ENCODE results near the gene AAMP. TPM values are rescaled to one million over a fixed set of nuclear protein-coding genes. Genes with fewer than 3 reads are reported as not detected.

AAMP gene
- total and polyA plus RNA-seq, 12 donors: 33.4 to 116 (median 57.5) TPM

DNA sequence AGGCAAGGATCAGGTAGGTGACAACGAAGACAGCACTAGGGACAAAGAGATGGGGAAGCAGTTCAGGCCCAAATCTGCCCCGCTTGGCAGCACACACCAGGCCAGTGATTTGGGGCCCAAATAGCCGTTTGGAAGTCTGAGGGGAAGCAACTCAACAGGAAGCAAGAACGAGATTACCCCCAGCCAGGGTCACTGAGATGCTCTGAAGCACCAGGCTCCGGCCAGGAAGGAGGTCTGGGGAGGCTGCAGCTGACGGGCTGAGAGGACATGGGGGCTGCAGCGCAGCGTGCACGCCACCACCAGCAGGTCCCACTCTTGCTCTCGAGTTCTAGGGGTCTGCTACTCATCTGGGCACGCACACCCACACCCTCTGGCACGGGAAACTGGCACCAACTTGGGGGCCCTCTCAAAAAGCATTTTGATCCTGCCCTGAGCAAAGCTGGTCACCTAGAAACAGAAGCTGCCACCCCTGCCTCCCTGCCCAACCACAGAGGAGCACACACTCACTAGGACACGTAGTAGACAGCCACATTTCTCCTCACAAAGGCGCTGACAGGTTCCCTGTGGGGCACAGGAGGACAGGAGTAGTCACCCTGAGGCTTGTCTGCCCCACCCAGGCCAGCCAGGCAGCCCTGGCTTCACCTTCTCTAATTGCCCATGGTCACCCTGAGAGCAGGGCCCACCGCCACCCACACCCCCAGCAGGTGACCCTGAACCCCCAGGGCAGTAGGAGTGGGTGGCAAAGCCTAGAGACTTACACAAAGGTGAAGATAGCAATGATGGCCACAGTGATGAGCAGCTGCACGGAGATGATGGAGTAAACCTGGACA, 8.8 kb upstream of the AAMP start:
- Histone ChIP-seq H3K4me3 (no peak overlapping the region), H3K9me3 (no peaks in the 10 kb centered on the region), H3K4me1 (peaks cover 23 to 41% (median 34%) of the 10 kb centered on the region in 9 donors), H3K36me3 (peaks cover 6 to 99% (median 68%) of the 10 kb centered on the region in 9 donors), H3K27me3 (no peaks in the 10 kb centered on the region), H3K27ac (no peak overlapping the region)
- ATAC-seq: no peak
- intact Hi-C loops (cut with DNase I): loop anchor here in 2 of 10 donors (10.0 kb wide), 2 partner anchors 186 to 376 kb away; partner anchors contain the start of genes BCS1L (in 1 of the 2) and ZNF142 (in 1 of the 2)
- TF ChIP-seq, protein P1, sequence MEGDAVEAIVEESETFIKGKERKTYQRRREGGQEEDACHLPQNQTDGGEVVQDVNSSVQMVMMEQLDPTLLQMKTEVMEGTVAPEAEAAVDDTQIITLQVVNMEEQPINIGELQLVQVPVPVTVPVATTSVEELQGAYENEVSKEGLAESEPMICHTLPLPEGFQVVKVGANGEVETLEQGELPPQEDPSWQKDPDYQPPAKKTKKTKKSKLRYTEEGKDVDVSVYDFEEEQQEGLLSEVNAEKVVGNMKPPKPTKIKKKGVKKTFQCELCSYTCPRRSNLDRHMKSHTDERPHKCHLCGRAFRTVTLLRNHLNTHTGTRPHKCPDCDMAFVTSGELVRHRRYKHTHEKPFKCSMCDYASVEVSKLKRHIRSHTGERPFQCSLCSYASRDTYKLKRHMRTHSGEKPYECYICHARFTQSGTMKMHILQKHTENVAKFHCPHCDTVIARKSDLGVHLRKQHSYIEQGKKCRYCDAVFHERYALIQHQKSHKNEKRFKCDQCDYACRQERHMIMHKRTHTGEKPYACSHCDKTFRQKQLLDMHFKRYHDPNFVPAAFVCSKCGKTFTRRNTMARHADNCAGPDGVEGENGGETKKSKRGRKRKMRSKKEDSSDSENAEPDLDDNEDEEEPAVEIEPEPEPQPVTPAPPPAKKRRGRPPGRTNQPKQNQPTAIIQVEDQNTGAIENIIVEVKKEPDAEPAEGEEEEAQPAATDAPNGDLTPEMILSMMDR (IDR thresholded peaks at IDR 0.05): no peak
- 79% methylated on average over 16 of the region's 16 CpGs for WGBS, 2 donors
- no peak for DNase-seq

DNA sequence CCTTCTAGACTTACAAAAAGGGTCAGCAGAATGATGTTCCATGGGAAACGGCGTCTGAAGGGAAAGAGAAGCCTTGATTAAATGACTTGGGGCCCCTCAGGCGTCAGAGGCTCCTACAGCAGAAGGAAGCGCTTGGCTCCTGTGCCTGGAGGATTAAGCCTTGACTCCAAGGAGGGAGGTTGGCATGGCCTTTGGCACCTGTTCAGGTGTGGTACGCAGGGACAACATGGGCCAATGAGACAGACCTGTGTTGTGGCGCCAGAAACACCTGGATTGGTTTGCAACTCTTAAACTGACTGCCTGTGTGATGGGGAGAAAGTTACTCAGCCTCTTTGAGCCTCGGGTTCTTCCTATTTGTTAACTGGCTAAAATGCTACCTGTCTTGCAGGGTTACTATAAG, 8.0 kb upstream of the AAMP start:
- TF ChIP-seq, protein P1 (IDR thresholded peaks at IDR 0.05): no peak
- DNase-seq: no peak
- ATAC-seq: no peak
- Histone ChIP-seq H3K9me3 (no peaks in the 10 kb centered on the region), H3K4me1 (peaks cover 20 to 41% (median 34%) of the 10 kb centered on the region in 9 donors), H3K36me3 (peaks cover 6 to 100% (median 70%) of the 10 kb centered on the region in 9 donors), H3K27me3 (no peaks in the 10 kb centered on the region), H3K27ac (no peak overlapping the region), H3K4me3 (no peak overlapping the region)
- WGBS, 2 donors: 80 to 89% methylated on average over 7 of the region's 7 CpGs
- intact Hi-C loops (cut with DNase I): loop anchor here in 2 of 10 donors (10.0 kb wide), 2 partner anchors 187 to 377 kb away; partner anchors contain the start of genes BCS1L (in 1 of the 2) and ZNF142 (in 1 of the 2)

DNA sequence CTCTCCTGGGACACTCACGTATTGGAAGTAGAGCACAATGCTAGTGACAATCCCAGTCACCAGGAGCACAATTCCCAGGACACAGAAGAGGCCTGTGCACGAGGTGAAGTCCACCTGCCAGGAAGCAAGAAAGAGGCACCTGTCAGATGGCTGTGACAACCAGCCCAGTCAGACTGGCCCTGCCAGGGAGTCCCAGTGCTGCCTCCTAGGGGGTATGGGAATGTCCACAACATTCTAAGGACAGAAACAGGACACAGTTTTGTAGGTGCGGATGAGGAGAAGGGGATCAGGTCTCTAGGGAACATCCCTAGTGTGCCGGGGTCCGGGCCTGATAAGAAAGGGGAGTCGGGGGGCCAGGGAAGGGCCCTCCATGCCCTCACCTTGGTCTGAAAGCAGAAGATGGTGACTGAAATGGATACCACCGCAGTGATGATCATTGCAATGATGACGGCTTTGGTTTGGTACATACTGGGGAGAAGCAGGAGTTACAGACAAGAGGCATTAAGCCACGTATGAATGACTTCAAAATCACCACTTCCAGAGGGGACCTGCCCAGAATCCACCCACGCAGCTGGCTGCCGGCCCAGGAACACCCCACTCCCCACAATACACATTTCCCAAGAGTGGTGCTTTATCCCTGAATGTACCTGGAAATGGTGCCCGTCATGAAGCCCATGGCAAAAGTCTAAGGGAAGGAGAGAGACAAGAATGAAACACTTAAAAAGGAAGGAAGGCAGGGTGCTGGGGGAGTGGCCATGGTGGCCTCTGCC, 7.2 kb upstream of the AAMP start:
- TF ChIP-seq, protein P1 (IDR thresholded peaks at IDR 0.05): no peak
- DNase-seq (no peak), ATAC-seq (no peak)
- 77 to 79% methylated on average over 12 of the region's 12 CpGs for WGBS, 2 donors
- peak overlapping the region in 1 of 10 donors; percentile 17 for H3K27ac ChIP-seq
- no peaks in the 10 kb centered on the region for H3K27me3 ChIP-seq
- peaks cover 6 to 94% (median 70%) of the 10 kb centered on the region in 9 donors for H3K36me3 ChIP-seq
- no peak overlapping the region for H3K4me3 ChIP-seq
- H3K9me3 ChIP-seq: no peaks in the 10 kb centered on the region
- peaks cover 17 to 41% (median 34%) of the 10 kb centered on the region in 9 donors for H3K4me1 ChIP-seq
- intact Hi-C loops (cut with DNase I): loop anchor here in 2 of 10 donors (10.0 kb wide), 2 partner anchors 188 to 378 kb away; partner anchors contain the start of genes BCS1L (in 1 of the 2) and ZNF142 (in 1 of the 2)

Measured in heart right ventricle (tissue), 16 donors.